ENCODE measurements around the gene C8G. TPM values are rescaled to one million over a fixed set of nuclear protein-coding genes. Genes with fewer than 3 reads are reported as not detected.
A peak's percentile ranks its signal among the peaks of the same experiment; 100 is the strongest.

The C8G gene
- total and polyA plus RNA-seq, 2 of the 8 experiments (the other 6 are each of a cell fraction or from before 2014, with no cell fraction given): 0.62 to 0.80 TPM

DNA sequence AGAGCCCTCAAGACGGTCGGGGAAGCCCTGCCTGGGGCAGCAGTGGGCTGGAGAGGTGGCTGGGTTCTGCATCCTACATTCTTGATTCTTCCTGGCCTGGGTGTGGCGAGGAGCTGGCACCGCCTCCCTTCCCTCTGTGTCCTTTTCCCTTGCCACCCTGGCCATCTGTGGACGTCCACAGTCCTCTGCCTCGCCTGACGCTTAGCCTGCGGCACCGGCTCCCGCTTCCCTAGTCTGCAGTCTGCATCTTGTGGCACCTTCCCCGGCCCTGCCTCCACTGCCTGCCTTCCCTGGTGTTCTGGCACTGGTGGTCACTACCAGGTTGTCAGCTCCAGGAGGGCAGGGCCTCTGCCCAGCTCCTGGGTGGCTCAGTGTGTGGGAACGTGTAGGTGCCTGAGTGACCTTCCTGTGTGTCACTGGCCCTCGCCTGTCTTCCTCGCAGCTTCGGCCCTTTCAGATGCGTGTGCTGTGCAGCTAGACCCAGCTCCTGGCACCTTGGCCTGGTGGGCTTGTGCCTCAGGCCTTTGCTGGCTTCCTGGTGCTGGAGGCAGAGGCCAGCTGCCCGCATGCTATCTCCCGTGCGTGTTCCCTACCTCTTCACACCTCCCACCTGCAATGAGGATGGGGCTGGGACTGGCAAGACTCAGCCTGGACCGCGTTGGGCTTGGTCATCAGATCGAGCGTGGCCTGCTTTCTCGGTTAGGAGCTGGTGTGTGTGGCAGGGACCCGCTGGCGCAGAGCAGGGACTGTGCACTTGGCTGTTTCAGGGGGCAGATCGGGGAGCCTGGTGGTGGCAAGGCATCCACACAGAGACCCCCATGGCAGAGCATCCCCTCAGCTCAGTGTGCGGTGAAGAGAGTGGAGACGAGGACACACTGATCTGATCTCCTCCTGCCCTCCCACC, 37.8 kb upstream of the C8G start:
- TF ChIP-seq SP1 (IDR thresholded peaks at IDR 0.05; ENCODE audit: low read depth, low read length) (no peak), BACH1 (IDR thresholded peaks at IDR 0.05; ENCODE audit: low read length) (no peak), EZH2 (IDR thresholded peaks at IDR 0.05; ENCODE audit: low read depth, low read length, severe bottlenecking) (no peak), SAP30 (IDR thresholded peaks at IDR 0.05; ENCODE audit: insufficient read depth, insufficient replicate concordance, low read length) (no peak), RXRA (IDR thresholded peaks at IDR 0.05; ENCODE audit: insufficient read depth, low read depth, low read length) (no peak), SP4 (IDR thresholded peaks at IDR 0.05; ENCODE audit: low read length) (no peak), TCF12 (IDR thresholded peaks at IDR 0.05; ENCODE audit: low read depth, low read length) (no peak), FOSL1 (IDR thresholded peaks at IDR 0.05; ENCODE audit: insufficient read depth, low read depth, low read length) (no peak)

More for the DNA sequence above, 37.8 kb upstream of the C8G start:
- WGBS, 2 experiments (ENCODE audit: extremely low coverage in 1 of 2, insufficient coverage in 1 of 2, insufficient read length in 1 of 2, insufficient replicate concordance in 2 of 2, low coverage in 1 of 2, low lambda C conversion rate in 2 of 2, missing lambda C conversion rate in 1 of 2): 89% methylated on average over 26 of the region's 29 CpGs; no CpG with 5 or more reads in 1 of the 2 experiments
- Histone ChIP-seq H3K27me3 (replicated peaks in 1 of 4; ENCODE audit: control insufficient read depth in 3 of 4, extremely low read depth in 1 of 4, insufficient read depth in 3 of 4, low read length in 3 of 4) (no peaks in the 10 kb centered on the region), H3K9ac (replicated peaks in 1 of 4; ENCODE audit: extremely low read depth in 1 of 4, low read depth in 3 of 4, low read length in 3 of 4) (no peak overlapping the region), H4K5ac (ENCODE audit: insufficient read length, low read depth, low read length) (no peak overlapping the region), H3K18ac (ENCODE audit: extremely low read depth, low read length) (no peak overlapping the region), H3K79me1 (ENCODE audit: low read depth, low read length) (peaks cover 8% of the 10 kb centered on the region), H3K14ac (ENCODE audit: insufficient read length) (no peak overlapping the region), H3K23me2 (ENCODE audit: low read depth, low read length) (no peaks in the 10 kb centered on the region), H3K4me3 (ENCODE audit: extremely low read depth in 1 of 4, insufficient read depth in 2 of 4, low read depth in 3 of 4, low read length in 4 of 4) (no peak overlapping the region), H2AFZ (ENCODE audit: low read length) (no peak overlapping the region), H3K4me2 (ENCODE audit: insufficient read depth in 1 of 2, low read depth in 2 of 2, low read length in 2 of 2) (no peak overlapping the region), H2BK20ac (ENCODE audit: low read length) (no peak overlapping the region), H3K4ac (replicated peaks; ENCODE audit: insufficient read length, low read depth, low read length) (no peak overlapping the region), H4K8ac (ENCODE audit: extremely low read depth, insufficient read depth, low read length) (peak overlapping the region; percentile 28), H2BK120ac (replicated peaks; ENCODE audit: low read depth, low read length) (no peak overlapping the region), H2BK15ac (ENCODE audit: low read length) (no peak overlapping the region), H3K4me1 (replicated peaks in 1 of 4; ENCODE audit: control insufficient read depth in 3 of 4, insufficient read depth in 4 of 4, low read length in 3 of 4) (no peaks in the 10 kb centered on the region), H4K20me1 (replicated peaks in 1 of 2; ENCODE audit: control insufficient read depth in 1 of 2, insufficient read depth in 2 of 2, low read length in 2 of 2) (peaks cover 6 to 18% of the 10 kb centered on the region in 2 experiments), H4K91ac (replicated peaks; ENCODE audit: insufficient read length, low read length) (no peak overlapping the region), H3K79me2 (ENCODE audit: control insufficient read depth in 1 of 2, insufficient read depth in 2 of 2, low read length in 2 of 2) (no peaks in the 10 kb centered on the region; a peak in 1 of 4 replicates), H2AK5ac (ENCODE audit: low read depth, low read length) (no peak overlapping the region), H3K23ac (ENCODE audit: insufficient read length) (no peak overlapping the region), H2BK12ac (ENCODE audit: low read depth, low read length) (no peak overlapping the region), H3K27ac (ENCODE audit: low read depth, low read length) (no peak overlapping the region), H3K56ac (replicated peaks; ENCODE audit: insufficient read length, low read depth, low read length) (no peak overlapping the region), H3K36me3 (ENCODE audit: control insufficient read depth in 2 of 4, insufficient read depth in 4 of 4, low read length in 3 of 4) (peaks cover 6 to 33% (median 22%) of the 10 kb centered on the region in 4 experiments; a peak in 7 of 8 replicates), H3K9me3 (ENCODE audit: insufficient read depth in 2 of 2, low read depth in 1 of 2, low read length in 1 of 2) (no peaks in the 10 kb centered on the region), H2BK5ac (ENCODE audit: low read depth, low read length) (no peak overlapping the region; the same call in 1 of the 2 replicates)
- DNase-seq (ENCODE audit: low read depth in 1 of 2, low spot score in 2 of 2): no peak
- FAIRE-seq: no peak
- POLR2A ChIA-PET (ENCODE audit: partially characterized antibody): interaction anchor here (0.7 to 1.6 kb wide), 5 partner anchors 11 to 179 kb away, joined by 3 to 5 read pairs (median 4); no protein-coding TSS in a partner anchor
- CTCF ChIA-PET (ENCODE audit: partially characterized antibody): interaction anchor here (1.0 to 2.1 kb wide), 4 partner anchors 12 to 41 kb away, joined by 4 to 8 read pairs (median 5); no protein-coding TSS in a partner anchor
